NCI-H1417 treated with DMSO at 0.1 percent for 48 hours (cell line): ENCODE measurements around the gene CNTNAP2.

Experiments used
- DNase-seq: peaks from one replicate; lab custom pipeline; 2025; lab: John Stamatoyannopoulos, UW

Gene CNTNAP2

GRCh38 chr7:146116521-146117222 is at the start of gene CNTNAP2:
TSS of gene CNTNAP2 (plus strand) at chr7:146116801. CDS start at chr7:146116877, 76 bp downstream.
- no peak for DNase-seq

GRCh38 chr7:146067880-146068279 is 48.7 kb upstream of the CNTNAP2 start:
- DNase-seq, result no peak

GRCh38 chr7:146074195-146074765 is 42.3 kb upstream of the CNTNAP2 start:
- no peak for DNase-seq

DNA sequence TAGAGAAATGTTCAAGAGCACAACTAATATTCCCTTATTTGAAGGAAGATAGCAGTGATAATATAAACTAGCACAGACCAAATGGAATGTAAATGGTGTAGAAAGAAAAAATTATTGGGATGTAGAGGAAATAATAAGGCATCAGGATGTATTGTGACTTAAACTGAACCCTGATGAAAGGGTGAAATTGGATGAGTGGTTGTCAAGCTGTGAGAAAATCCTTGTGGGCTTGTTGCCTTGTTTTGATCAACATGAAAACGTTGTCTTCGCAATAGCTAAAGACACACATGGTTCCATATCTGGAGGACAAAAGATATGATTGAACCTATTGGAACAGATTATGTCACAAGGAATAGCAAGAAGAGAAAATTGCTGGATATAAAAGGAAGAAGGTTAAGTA is 40.3 kb upstream of the CNTNAP2 start:
- no peak for DNase-seq

DNA sequence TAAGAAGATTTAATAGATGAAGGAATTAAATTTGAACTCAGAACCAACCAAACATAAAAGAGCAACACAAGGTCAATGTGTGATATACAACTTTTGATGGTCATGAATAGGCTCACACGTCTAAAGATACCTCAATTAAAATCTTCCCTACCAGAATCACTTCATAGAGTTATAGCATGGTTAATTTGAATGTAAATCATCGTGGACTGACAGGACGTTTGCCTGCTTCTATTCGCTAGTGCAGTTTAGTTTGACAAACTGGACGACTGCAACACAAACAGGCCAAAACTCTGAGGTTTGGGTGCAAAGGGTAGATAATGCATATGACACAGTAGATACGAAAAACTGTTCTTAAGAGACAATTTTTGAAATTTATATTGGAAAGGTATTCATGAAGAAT is 32.5 kb upstream of the CNTNAP2 start:
- no peak for DNase-seq

- peak; percentile 53 for DNase-seq
These were observed 26.5 kb upstream of the CNTNAP2 start for GRCh38 chr7:146090023-146090645.

GRCh38 chr7:146094356-146094755 is 22.2 kb upstream of the CNTNAP2 start:
- DNase-seq, result no peak

GRCh38 chr7:146096994-146097393 is 19.6 kb upstream of the CNTNAP2 start:
- DNase-seq, result no peak

DNA sequence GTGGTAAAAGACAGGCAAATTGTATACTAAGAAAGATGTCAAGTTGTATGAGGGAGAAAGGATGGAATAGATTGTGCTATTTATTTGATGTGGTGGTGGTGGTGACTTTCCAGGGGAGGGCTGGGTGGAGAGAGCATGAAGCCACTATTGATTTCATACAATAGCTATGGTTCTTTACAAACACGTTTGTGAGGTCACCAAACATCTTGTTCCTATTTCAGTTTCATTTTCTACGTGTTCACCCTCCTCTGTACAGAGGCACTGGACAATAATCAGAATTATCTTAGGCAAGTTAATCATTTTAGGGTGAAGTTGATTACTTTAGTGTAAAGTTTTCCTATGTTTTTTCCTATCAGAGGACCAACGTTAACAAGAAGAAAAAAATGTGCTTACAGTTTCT is 10.3 kb upstream of the CNTNAP2 start:
- no peak for DNase-seq

GRCh38 chr7:146112755-146113154 is 3.8 kb upstream of the CNTNAP2 start:
- DNase-seq, result no peak

GRCh38 chr7:146115548-146115850 is 1.1 kb upstream of the CNTNAP2 start:
- DNase-seq, result no peak

DNA sequence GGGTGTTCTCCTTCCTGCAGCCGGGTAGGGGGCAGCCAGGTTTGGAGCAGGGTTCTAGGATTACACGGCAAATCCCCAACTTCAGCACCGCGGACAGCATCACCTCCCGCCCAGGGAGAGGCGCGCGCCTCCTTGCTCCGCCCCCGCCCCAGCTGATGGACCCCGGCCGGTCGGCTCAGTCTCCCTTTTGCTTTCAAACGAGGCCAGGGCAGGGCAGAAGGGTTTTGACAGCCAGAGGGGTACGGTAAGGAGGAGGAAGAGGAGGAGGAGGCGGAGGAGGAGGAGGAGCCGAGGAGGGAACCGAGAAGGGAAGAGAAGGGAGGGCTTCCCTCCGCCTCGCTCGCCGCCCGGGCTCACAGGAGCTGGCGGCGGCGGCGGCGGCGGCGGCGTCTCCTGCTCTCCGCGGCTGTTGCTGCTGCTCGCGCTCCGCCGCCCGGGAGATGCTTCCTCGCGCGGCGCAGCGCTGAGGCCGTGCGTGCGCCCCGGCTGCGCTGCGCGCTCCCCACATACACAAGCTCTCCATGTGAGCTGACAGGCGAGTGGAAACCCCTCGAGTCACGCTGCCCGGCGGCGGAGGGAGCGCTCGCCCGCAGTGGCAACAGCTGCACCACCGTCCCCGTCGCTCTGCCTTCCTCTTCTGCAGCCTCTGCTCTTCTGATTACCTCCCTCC is 615 bp upstream of the CNTNAP2 start:
- peak; percentile 52 for DNase-seq

DNA sequence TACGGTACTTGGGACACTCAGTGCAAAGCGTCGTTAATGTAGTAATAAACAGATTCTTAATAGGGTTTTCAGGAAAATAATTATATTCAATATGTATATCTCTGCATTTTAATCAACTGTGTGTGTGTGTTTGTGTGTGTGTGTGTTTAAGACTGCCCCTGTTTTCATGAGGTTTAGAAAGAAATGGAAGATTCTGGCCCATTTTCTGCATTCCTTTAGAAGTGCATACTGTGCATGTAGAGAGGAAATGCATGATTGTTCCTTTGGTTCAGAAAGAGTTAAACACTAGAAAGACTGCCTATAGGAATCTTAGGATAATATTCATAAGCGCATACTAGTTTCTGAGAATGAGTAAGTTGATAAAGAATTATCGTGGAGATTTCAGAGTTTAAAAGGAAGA is 975 bp downstream of the CNTNAP2 start:
- no peak for DNase-seq

DNA sequence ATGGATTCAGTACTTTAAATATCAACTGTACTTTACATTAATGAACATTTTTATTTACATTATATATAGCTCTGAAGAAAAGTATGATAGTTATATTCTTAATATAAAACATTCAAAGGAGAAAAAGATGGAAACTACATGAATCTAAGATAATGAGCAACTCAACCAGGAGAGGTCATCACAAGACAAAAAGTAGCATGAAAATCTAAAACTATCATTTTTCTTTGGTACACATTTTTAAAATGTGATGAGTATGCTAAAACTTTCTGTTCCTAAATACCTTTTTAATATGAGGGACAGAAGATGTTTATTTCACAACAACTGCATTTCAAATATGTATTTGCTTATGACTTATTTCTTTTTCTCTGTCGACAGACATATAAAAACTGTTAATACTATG is 2.4 kb downstream of the CNTNAP2 start:
- no peak for DNase-seq

GRCh38 chr7:146123715-146124114 is 7.1 kb downstream of the CNTNAP2 start:
- no peak for DNase-seq

- DNase-seq, result no peak
These were observed 10.3 kb downstream of the CNTNAP2 start for GRCh38 chr7:146126767-146127509.

DNA sequence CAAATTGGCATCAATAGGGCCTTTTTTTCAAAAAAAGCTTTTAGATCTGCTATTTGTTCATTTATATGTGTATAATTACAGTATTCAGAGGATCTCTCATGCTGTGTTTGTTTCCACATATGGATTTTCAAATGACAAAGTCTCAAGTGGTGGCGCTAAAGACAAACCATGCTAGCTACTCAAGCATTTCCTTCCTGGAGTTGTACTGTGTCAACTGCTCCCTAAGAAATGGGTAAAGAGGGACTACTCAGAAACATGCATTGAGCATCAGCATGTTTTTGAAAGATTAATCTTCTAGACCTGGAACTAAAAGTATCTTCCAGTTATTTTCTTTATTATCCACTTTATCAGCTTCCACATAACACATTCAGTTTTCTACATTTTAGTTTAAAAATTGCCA is 12.7 kb downstream of the CNTNAP2 start:
- DNase-seq, result no peak

- no peak for DNase-seq
These were observed 13.4 kb downstream of the CNTNAP2 start for GRCh38 chr7:146129997-146130396.

DNA sequence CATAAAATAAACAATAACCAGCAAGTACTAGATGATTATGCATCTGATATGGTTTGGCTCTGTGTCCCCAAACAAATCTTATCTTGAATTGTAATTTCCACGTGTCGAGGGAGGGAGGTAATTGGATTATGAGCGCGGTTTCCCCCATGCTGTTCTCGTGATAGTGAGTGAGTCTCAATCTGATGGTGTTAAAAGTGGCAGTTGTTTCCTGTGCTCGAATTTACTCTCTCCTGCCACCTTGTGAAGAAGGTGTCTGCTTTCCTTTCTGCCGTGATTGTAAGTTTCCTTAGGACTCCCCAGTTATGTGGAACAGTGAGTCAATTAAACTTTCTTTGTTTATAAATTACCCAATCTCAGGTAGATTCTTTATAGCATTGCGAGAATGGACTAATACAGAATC is 15.1 kb downstream of the CNTNAP2 start:
- no peak for DNase-seq

DNA sequence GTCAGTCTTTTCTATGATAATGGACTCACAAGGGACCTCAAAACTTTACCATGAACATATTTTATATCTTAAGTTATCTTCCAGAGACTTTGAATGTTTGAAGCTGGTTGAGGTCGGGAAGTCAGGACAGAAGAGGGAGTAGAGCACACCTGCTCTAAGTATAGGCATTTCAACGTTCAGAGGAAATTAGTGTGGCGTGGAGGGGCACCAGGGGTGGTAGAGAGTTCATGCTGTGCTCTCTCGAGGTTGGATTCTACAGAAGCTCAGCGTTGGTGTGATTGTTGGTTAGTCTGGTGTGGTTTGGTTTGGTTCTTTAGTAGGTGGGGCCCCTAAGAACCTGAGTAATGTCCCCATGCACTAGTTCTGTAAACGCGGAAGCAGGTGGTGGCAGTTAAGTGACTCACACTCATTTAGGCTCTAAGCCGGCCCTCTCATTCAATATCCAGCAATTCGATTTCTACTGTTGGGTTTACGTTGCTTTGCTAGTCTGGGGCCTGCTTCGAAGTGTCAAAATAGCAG is 19.8 kb downstream of the CNTNAP2 start:
- DNase-seq, result no peak

- no peak for DNase-seq
These were observed 22.3 kb downstream of the CNTNAP2 start for GRCh38 chr7:146138926-146139325.

- DNase-seq, result peak; percentile 4
These were observed 30.4 kb downstream of the CNTNAP2 start for GRCh38 chr7:146146831-146147486.
